HepG2 (cell line): ENCODE data around the gene C1orf141. TPM values are rescaled to one million over a fixed set of nuclear protein-coding genes. Genes with fewer than 3 reads are reported as not detected.

Experiments used
- ATAC-seq: fragments of 200-7000 bp; cut with Tn5 transposase; 3 replicates; pipeline ENCODE4 v1.9.1; 2020; ENCODE audit warnings: mild to moderate bottlenecking, moderate library complexity
- BruUV-seq: library from RNA; stranded (reverse); fragments of 400-500 nt; replicated peaks from 2 replicates; lab custom pipeline; 2021; lab: Mats Ljungman, UMichigan
- CTCF ChIA-PET: fragments of 300-600 bp; formaldehyde crosslinking; extraction: SDS; loops from one replicate; lab custom pipeline; 2021; ENCODE audit warnings: low total read pairs, inconsistent platforms, low intra/inter-chr PET ratio; lab: Yijun Ruan, JAX
- POLR2A ChIA-PET: fragments of 350-600 bp; sonication (Branson Sonifier 250); formaldehyde crosslinking; loops from one replicate; lab custom pipeline; 2020; ENCODE audit warnings: antibody characterized with exemption, inconsistent platforms; lab: Yijun Ruan, JAX
- DNase-seq: peaks from one replicate; pipeline ENCODE4 v3.0.0-alpha.2; 2015; ENCODE audit warnings: low spot score
- FAIRE-seq: peaks from 3 replicates; lab custom pipeline; 2011; peaks lifted over from hg19 to GRCh38; lab: Jason Lieb, UNC
- H2AFZ ChIP-seq: one replicate; pipeline ENCODE4 v1.6.1; 2011; ENCODE audit warnings: low read length, inconsistent platforms
- H3K27ac ChIP-seq: fragments of 300-600 bp; 3 replicates; pipeline ENCODE4 v1.8.0; 2011; ENCODE audit warnings: mixed run types, mild to moderate bottlenecking, mixed read lengths, low read length, inconsistent platforms; ENCODE audit not compliant: insufficient read depth; ENCODE audit errors: extremely low read length
- H3K27me3 ChIP-seq, 2 experiments: fragments of 200-600 bp in 1 of 2; 2 replicates in 1 of 2; 3 replicates in 1 of 2; pipeline versions ENCODE4 v1.6.0 to v1.8.0; 2011; ENCODE audit warnings: low read length in 2 of 2, mild to moderate bottlenecking in 2 of 2, moderate library complexity in 2 of 2, inconsistent platforms in 1 of 2; ENCODE audit not compliant: insufficient read depth in 2 of 2, control insufficient read depth in 1 of 2
- H3K36me3 ChIP-seq, 2 experiments: fragments of 200-600 bp in 1 of 2; replicated peaks in 1 of 2; 2 replicates in 1 of 2; 3 replicates in 1 of 2; pipeline versions ENCODE4 v1.5.1 to v1.8.0; 2011; ENCODE audit warnings: low read length in 2 of 2, inconsistent platforms in 1 of 2; ENCODE audit not compliant: insufficient read depth in 2 of 2, control insufficient read depth in 1 of 2
- H3K4me1 ChIP-seq: 2 replicates; pipeline ENCODE4 v1.5.1; 2012; ENCODE audit warnings: low read length, inconsistent platforms; ENCODE audit not compliant: insufficient read depth
- H3K4me2 ChIP-seq: 2 replicates; pipeline ENCODE4 v1.6.0; 2011; ENCODE audit warnings: low read depth, low read length, inconsistent platforms
- H3K4me3 ChIP-seq, 3 experiments: fragments of 200-600 bp in 1 of 3; sonication (generic), shearing (Covaris generic) in 1 of 3; replicated peaks in 1 of 3; 2 replicates each; pipeline ENCODE4 v1.5.1; 2011 to 2016; ENCODE audit warnings: low read length in 3 of 3, inconsistent platforms in 2 of 3, low read depth in 2 of 3, mild to moderate bottlenecking in 2 of 3, control low read depth in 1 of 3, mixed read lengths in 1 of 3; ENCODE audit not compliant: insufficient read depth in 1 of 3
- H3K79me2 ChIP-seq: one replicate; pipeline ENCODE4 v1.6.1; 2011; ENCODE audit warnings: low read length, inconsistent platforms; ENCODE audit not compliant: insufficient read depth
- H3K9ac ChIP-seq: 2 replicates; pipeline ENCODE4 v1.6.0; 2011; ENCODE audit warnings: mild to moderate bottlenecking, low read depth, low read length, inconsistent platforms; ENCODE audit not compliant: insufficient read depth
- H3K9me3 ChIP-seq: 2 replicates; pipeline ENCODE4 v1.5.1; 2012; ENCODE audit warnings: mild to moderate bottlenecking, low read length
- H4K20me1 ChIP-seq: 2 replicates; pipeline ENCODE4 v1.6.0; 2011; ENCODE audit warnings: inconsistent platforms, mild to moderate bottlenecking, low read length, moderate library complexity; ENCODE audit not compliant: insufficient read depth
- IRF1 ChIP-seq: sonication (generic); formaldehyde crosslinking; IDR thresholded peaks from 2 replicates; pipeline ENCODE4 v1.4.0; 2020; ENCODE audit warnings: low read depth, mild to moderate bottlenecking, missing genetic modification reagents
- JUN ChIP-seq: sonication (generic); formaldehyde crosslinking; IDR thresholded peaks from 2 replicates; pipeline ENCODE4 v1.4.0; 2020; ENCODE audit warnings: mild to moderate bottlenecking, missing genetic modification reagents
- MAFF ChIP-seq: IDR thresholded peaks from 2 replicates; pipeline ENCODE4 v1.6.1; 2011; ENCODE audit warnings: low read depth, low read length, improper control_type of control experiment
- MTF2 ChIP-seq: sonication (generic); formaldehyde crosslinking; IDR thresholded peaks from 2 replicates; pipeline ENCODE4 v1.5.0; 2020; ENCODE audit warnings: missing genetic modification reagents, borderline replicate concordance
- NR2F1 ChIP-seq, 2 experiments: fragments of 450-650 bp in 1 of 2; formaldehyde crosslinking in 1 of 2; IDR thresholded peaks; 2 replicates each; pipeline versions ENCODE4 v1.5.0 to v1.6.1; 2016 to 2020; ENCODE audit warnings: mild to moderate bottlenecking in 1 of 2, missing compliant biosample characterization in 1 of 2, missing genetic modification reagents in 1 of 2, moderate library complexity in 1 of 2
- REST ChIP-seq, 2 experiments: IDR thresholded peaks; 2 replicates each; pipeline ENCODE4 v1.6.1; 2011 to 2012; ENCODE audit warnings: low read length in 2 of 2, borderline replicate concordance in 1 of 2, low read depth in 1 of 2, mild to moderate bottlenecking in 1 of 2, moderate library complexity in 1 of 2
- SOX13 ChIP-seq, 3 experiments: fragments of 450-650 bp in 1 of 3; sonication (generic) in 1 of 3; formaldehyde crosslinking in 1 of 3; IDR thresholded peaks in 2 of 3; conservative IDR thresholded peaks in 1 of 3; 2 replicates each; pipeline versions ENCODE4 v1.5.0 to v1.6.1; 2016 to 2020; ENCODE audit warnings: antibody characterized with exemption in 1 of 3, mild to moderate bottlenecking in 1 of 3, missing compliant biosample characterization in 1 of 3, missing genetic modification reagents in 1 of 3, moderate library complexity in 1 of 3
- SYNCRIP ChIP-seq: fragments of 200-400 bp; formaldehyde crosslinking; IDR thresholded peaks from 2 replicates; pipeline ENCODE4 v1.6.1; 2018; ENCODE audit warnings: mild to moderate bottlenecking, low read depth, low read length; ENCODE audit not compliant: insufficient read depth
- TBX2 ChIP-seq: sonication (generic); formaldehyde crosslinking; IDR thresholded peaks from 2 replicates; pipeline ENCODE4 v1.5.0; 2020; ENCODE audit warnings: missing genetic modification reagents, mild to moderate bottlenecking, borderline replicate concordance
- ZBTB26 ChIP-seq: IDR thresholded peaks from 2 replicates; pipeline ENCODE4 v1.6.1; 2016; ENCODE audit warnings: missing compliant biosample characterization, missing genetic modification reagents, borderline replicate concordance
- ZFP1 ChIP-seq: IDR thresholded peaks from 2 replicates; pipeline ENCODE4 v1.6.1; 2016
- ZMYM3 ChIP-seq: sonication (generic); formaldehyde crosslinking; IDR thresholded peaks from 2 replicates; pipeline ENCODE4 v1.5.1; 2020; ENCODE audit warnings: mild to moderate bottlenecking, missing genetic modification reagents
- ZNF317 ChIP-seq: sonication (generic); formaldehyde crosslinking; IDR thresholded peaks from 2 replicates; pipeline ENCODE4 v1.5.0; 2020; ENCODE audit warnings: mild to moderate bottlenecking, missing genetic modification reagents
- ZNF572 ChIP-seq: sonication (generic); formaldehyde crosslinking; IDR thresholded peaks from 2 replicates; pipeline ENCODE4 v1.5.1; 2020; ENCODE audit warnings: mild to moderate bottlenecking, missing genetic modification reagents
- WGBS: methylation state at CpG from one replicate; pipeline ENCODE4 v1.1.6; 2017; ENCODE audit warnings: low lambda C conversion rate; 5-methylcytosine and 5-hydroxymethylcytosine counted together
- in situ Hi-C: cut with HindIII; loops from 2 replicates; pipeline ENCODE4 v1.10.0; 2017; ENCODE audit warnings: low pct_unique_long_range_greater_than_20kb; ENCODE audit not compliant: extremely low pct_ligation_motif_present
- intact Hi-C: fragments of 100-400 bp; cut with micrococcal nuclease; formaldehyde crosslinking; loops from one replicate; pipeline ENCODE4 v1.10.0; 2022; ENCODE audit not compliant: unreplicated experiment
- polyA plus RNA-seq, 8 experiments: library from polyadenylated mRNA; depleted of rRNA in 3 of 8; stranded (reverse) in 7 of 8; unstranded in 1 of 8; fragments of >200 nt; fragmentation: Illumina TruSeq in 4 of 8; extraction: Trizol in 4 of 8; gene quantifications; 2 replicates each; pipeline versions ENCODE4 v1.2.1 to v1.2.3, GENCODE V29; 2011 to 2016; ENCODE audit warnings: low read depth in 4 of 8, missing spikeins in 1 of 8, mixed read lengths in 1 of 8; ENCODE audit not compliant: insufficient read depth in 1 of 8
- total RNA-seq, 5 experiments: library from RNA; depleted of rRNA; stranded (reverse); fragments of >200 nt; fragmentation: Illumina TruSeq; extraction: Trizol; gene quantifications; 2 replicates each; pipeline ENCODE4 v1.2.3, GENCODE V29; 2016; ENCODE audit warnings: low read depth in 1 of 5

Gene C1orf141
- total and polyA plus RNA-seq, 2 of the 13 experiments (the other 11 are each of a cell fraction or from before 2014, with no cell fraction given): not detected

GRCh38 chr1:67058761-67059160 is 76.0 kb downstream of the C1orf141 start (continued):
- no peak for TF ChIP-seq IRF1 (CRISPR knock-in tag)
- TF ChIP-seq, all 625 proteins: peak for 0

GRCh38 chr1:67058242-67058641 is 76.5 kb downstream of the C1orf141 start:
- in situ Hi-C loops (loop anchor here (5.0 kb wide), 1 partner anchor 89 kb away; no protein-coding TSS in a partner anchor), intact Hi-C loops (no loop called here)
- no peaks in the 10 kb centered on the region for H3K27me3 ChIP-seq
- no peak overlapping the region for H2AFZ ChIP-seq
- H3K36me3 ChIP-seq: no peaks in the 10 kb centered on the region
- BruUV-seq: no TSS peak
- FAIRE-seq: no peak
- H3K4me3 ChIP-seq: no peak overlapping the region
- peaks cover 1% of the 10 kb centered on the region for H3K79me2 ChIP-seq
- H3K4me1 ChIP-seq: peaks cover 35% of the 10 kb centered on the region
- ChIA-PET CTCF (no interaction called here), POLR2A (no interaction called here)
- ATAC-seq: no peak
- no peak overlapping the region for H3K27ac ChIP-seq
- 66% methylated on average over 1 of the region's 1 CpG for WGBS
- H3K4me2 ChIP-seq: peak overlapping the region; percentile 18; the same call in 1 of the 2 replicates
- no peak overlapping the region for H3K9ac ChIP-seq
- H4K20me1 ChIP-seq: no peaks in the 10 kb centered on the region
- DNase-seq: peak; percentile 48
- H3K9me3 ChIP-seq: no peaks in the 10 kb centered on the region
- TF ChIP-seq MTF2 (CRISPR knock-in tag): no peak
- no peak for TF ChIP-seq ZNF317 (CRISPR knock-in tag)
- no peak for TF ChIP-seq JUN (CRISPR knock-in tag)
- no peak for TF ChIP-seq SYNCRIP
- TF ChIP-seq TBX2 (CRISPR knock-in tag): no peak
- no peak for TF ChIP-seq MAFF
- TF ChIP-seq ZNF572 (CRISPR knock-in tag): no peak
- TF ChIP-seq NR2F1 (CRISPR knock-in tag; IDR thresholded peaks at IDR 0.05): 0 out of 4 replicates have a peak, but pooled peaks of 1 of the 2 experiments have one; percentile 35
- TF ChIP-seq ZMYM3 (CRISPR knock-in tag): no peak
- peak; percentile 93; the same call in 1 of the 2 replicates for TF ChIP-seq ZFP1 (CRISPR knock-in tag)
- TF ChIP-seq ZBTB26 (CRISPR knock-in tag): no peak
- no peak for TF ChIP-seq SOX13 (IDR thresholded peaks at IDR 0.05)
- TF ChIP-seq SOX13 (CRISPR knock-in tag; conservative IDR thresholded peaks at IDR 0.05 in 1 of 2, IDR thresholded peaks at IDR 0.05 in 1 of 2): peak in 1 of 2 experiments; percentile 53; a peak in 1 of 4 replicates
- no peak for TF ChIP-seq REST (IDR thresholded peaks at IDR 0.05; ENCODE audit: borderline replicate concordance in 1 of 2, low read depth in 1 of 2, low read length in 2 of 2)
